ENCODE results near the gene USP47.

Gene USP47

DNA sequence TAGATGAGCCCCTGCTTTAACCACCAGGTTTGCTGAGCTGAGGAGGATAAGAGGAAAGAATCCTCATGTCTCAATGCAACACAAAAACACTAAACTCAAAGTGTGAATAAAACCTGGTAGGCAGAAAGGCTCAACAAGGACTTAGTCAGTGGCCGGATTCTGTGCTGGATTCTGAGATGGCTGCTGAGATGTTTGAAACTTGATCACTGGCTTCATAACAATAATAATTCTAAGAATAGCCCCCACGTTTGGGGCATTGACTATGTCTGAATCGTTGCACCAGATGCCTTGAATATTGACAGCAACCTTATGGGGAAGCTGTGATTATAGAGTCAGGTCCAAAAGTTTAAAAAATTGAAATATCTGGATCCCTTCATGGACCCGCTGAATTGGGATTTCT is 162.0 kb downstream of the USP47 start:
- no peak for DNase-seq (ENCODE audit: low spot score)

DNA sequence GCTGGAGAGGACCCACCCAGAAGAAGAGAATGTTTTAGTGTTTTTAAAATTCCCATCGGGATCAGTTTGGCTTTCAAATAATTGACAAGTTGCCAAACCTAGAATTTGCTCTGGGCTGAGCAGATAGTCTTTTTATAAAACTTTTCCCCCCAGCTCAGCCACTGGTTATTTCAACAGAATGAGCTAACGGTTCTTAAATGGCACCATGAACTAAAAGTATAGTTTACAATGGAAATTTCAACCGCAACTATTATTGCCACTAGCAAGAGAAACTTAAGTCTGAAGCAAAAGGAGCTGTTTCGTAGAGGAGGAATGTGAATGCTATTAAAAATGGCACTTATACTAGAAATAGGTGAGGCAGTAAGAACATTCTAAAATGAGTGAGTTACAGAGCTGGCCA is 163.3 kb downstream of the USP47 start:
- DNase-seq (ENCODE audit: low spot score), result no peak

GRCh38 chr11:12005476-12005875 is 163.7 kb downstream of the USP47 start:
- no peak for DNase-seq (ENCODE audit: low spot score)

GRCh38 chr11:12006552-12007229 is 164.9 kb downstream of the USP47 start:
- DNase-seq (ENCODE audit: low spot score), result no peak

- DNase-seq (ENCODE audit: low spot score), result no peak
These were observed 165.4 kb downstream of the USP47 start for GRCh38 chr11:12007230-12007593.

DNA sequence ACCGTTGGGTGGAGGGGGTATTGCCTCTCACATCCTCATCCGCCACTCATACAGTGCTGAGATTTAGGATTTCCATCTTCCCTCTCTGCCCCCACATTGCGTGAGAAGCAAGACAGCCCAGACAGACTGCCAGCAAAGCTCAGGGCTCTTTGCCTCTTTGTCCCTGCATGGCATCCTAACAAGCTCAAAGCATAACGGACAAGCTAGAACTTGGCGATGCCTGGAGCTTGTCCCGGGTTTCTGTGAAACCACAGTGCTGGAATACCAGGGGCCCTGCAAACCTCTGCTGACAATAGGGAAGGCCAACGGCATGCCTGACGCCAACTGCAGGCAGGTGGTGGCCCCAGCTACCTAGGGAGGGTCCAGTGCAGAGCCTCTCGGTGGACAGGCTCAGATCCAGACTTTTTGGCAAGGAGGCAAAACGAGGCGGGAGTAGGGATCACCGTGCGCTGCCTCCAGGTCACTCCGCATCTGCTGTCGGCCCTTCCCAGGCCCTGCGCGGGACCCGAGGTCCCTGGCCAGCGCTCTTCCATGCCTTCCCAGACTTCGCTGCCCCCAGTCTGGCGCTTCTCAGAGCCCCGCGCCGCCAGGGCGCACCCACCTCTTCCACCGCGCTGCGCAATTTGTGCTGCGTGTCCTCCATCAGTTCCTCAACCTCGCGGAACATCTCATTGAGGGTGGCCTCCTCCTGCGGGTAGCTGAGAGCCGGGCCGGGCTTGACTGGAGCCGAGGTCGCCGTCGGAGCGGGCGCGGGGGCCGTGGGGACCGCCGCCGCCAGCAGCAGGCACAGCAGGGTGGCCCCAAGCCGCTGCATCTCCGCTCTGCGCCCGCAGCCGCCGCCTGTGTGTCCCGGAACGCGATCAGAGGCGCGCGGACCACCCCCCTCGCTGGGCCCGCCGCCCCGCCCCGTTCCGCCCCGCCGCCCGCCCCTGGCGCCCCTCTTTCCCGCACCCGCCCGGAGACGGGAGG is 166.3 kb downstream of the USP47 start, which contains the start of gene DKK3:
TSS of gene DKK3 (minus strand) at position 858 of the 969 bp plus-strand sequence. CDS start at position 814, 44 bp downstream.
- DNase-seq (ENCODE audit: low spot score), result no peak
